BE2C (cell line): ENCODE data around the gene BBLN.

Experiments used
- DNase-seq: peaks from one replicate; pipeline ENCODE4 v3.0.0-alpha.2; 2020
- H3K27me3 ChIP-seq: fragments of 250-450 bp; sonication (Bioruptor Pico); 2 replicates; pipeline ENCODE4 v1.5.1; 2020; ENCODE audit warnings: mild to moderate bottlenecking
- H3K36me3 ChIP-seq: fragments of 250-450 bp; sonication (Bioruptor Pico); 2 replicates; pipeline ENCODE4 v1.5.1; 2020; ENCODE audit warnings: mild to moderate bottlenecking
- H3K4me1 ChIP-seq: fragments of 250-450 bp; sonication (Bioruptor Pico); 2 replicates; pipeline ENCODE4 v1.5.1; 2020
- H3K4me3 ChIP-seq: 2 replicates; pipeline ENCODE4 v1.5.1; 2011; ENCODE audit warnings: low read depth, low read length
- H3K9me3 ChIP-seq: fragments of 250-450 bp; sonication (Bioruptor Pico); 2 replicates; pipeline ENCODE4 v1.5.1; 2020
- TF ChIP-seq, protein P1 (sequence below): IDR thresholded peaks from 2 replicates; pipeline ENCODE4 v1.5.1; 2012; ENCODE audit warnings: mild to moderate bottlenecking, low read depth, low read length

The BBLN gene

DNA sequence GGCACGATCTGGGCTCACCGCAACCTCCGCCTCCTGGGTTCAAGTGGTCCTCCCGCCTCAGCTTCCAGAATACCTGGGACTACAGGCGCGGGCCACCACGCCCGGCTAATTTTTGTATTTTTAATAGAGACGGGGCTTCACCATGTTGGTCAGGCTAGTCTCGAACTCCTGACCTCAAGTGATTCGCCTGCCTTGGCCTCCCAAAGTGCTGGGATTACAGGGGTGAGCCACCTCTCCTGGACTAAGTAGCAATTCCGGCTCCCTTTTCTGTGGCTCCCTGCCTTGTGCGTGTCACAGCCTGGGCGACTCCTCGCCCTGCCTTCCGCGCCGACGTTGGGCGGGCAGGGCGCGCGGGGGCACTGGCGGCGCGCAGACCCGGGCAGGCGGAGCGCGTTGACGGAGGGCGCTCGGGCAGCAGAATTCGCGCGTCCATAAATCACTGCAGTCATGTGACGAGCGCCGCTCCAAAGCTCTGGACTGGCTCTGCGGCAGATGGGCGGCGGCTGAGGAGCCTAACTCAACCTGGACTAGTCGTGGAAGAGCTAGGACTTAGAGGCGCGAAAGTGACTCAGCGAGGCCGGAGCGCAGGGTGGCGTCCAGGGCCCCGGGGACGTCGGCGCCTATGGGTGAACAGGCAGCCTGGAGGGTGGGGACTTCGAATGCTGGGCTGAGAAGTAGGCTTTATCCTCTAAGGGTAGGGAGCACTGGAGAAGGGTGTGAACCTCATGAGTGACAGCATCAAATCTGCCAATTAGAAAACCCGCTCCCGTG is 32.7 kb downstream of the BBLN start:
- peak; percentile 92 for DNase-seq
- TF ChIP-seq, protein P1, sequence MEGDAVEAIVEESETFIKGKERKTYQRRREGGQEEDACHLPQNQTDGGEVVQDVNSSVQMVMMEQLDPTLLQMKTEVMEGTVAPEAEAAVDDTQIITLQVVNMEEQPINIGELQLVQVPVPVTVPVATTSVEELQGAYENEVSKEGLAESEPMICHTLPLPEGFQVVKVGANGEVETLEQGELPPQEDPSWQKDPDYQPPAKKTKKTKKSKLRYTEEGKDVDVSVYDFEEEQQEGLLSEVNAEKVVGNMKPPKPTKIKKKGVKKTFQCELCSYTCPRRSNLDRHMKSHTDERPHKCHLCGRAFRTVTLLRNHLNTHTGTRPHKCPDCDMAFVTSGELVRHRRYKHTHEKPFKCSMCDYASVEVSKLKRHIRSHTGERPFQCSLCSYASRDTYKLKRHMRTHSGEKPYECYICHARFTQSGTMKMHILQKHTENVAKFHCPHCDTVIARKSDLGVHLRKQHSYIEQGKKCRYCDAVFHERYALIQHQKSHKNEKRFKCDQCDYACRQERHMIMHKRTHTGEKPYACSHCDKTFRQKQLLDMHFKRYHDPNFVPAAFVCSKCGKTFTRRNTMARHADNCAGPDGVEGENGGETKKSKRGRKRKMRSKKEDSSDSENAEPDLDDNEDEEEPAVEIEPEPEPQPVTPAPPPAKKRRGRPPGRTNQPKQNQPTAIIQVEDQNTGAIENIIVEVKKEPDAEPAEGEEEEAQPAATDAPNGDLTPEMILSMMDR, result peak; percentile 18
- Histone ChIP-seq H3K27me3 (no peaks in the 10 kb centered on the region), H3K9me3 (no peaks in the 10 kb centered on the region), H3K36me3 (peaks cover 17% of the 10 kb centered on the region), H3K4me3 (peak overlapping the region; percentile 26), H3K4me1 (no peaks in the 10 kb centered on the region)

DNA sequence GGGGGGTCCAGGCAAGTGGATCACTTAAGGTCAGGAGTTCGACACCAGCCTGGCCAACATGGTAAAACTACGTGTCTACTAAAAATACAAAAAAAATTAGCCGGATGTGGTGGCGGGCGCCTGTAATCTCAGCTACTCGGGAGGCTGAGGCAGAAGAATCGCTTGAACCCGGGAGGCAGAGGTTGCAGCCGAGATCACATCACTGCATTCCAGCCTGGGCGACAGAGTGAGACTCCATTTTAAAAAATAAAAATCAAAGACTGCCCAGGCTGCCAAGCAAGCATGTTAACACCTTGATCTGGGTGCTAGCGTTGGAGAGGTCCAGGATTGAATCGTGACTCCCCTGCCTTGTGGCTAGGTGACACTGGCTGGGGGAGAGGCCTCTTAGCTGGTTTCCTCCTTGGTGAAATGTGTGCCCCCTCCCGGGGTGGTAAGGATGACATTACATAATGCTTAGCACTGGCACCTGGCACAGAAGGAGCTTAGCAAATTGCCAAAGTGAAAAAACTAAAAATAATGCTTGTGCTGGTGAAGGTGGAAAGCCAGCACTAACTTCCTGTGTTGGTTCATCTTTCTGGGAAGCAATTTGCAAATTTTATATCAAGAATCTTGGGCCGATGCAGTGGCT is 33.5 kb downstream of the BBLN start:
- H3K36me3 ChIP-seq, result peaks cover 14% of the 10 kb centered on the region
- no peaks in the 10 kb centered on the region for H3K9me3 ChIP-seq
- H3K4me1 ChIP-seq, result no peaks in the 10 kb centered on the region
- DNase-seq, result no peak
- TF ChIP-seq, protein P1, result no peak
- H3K4me3 ChIP-seq, result no peak overlapping the region
- no peaks in the 10 kb centered on the region for H3K27me3 ChIP-seq

DNA sequence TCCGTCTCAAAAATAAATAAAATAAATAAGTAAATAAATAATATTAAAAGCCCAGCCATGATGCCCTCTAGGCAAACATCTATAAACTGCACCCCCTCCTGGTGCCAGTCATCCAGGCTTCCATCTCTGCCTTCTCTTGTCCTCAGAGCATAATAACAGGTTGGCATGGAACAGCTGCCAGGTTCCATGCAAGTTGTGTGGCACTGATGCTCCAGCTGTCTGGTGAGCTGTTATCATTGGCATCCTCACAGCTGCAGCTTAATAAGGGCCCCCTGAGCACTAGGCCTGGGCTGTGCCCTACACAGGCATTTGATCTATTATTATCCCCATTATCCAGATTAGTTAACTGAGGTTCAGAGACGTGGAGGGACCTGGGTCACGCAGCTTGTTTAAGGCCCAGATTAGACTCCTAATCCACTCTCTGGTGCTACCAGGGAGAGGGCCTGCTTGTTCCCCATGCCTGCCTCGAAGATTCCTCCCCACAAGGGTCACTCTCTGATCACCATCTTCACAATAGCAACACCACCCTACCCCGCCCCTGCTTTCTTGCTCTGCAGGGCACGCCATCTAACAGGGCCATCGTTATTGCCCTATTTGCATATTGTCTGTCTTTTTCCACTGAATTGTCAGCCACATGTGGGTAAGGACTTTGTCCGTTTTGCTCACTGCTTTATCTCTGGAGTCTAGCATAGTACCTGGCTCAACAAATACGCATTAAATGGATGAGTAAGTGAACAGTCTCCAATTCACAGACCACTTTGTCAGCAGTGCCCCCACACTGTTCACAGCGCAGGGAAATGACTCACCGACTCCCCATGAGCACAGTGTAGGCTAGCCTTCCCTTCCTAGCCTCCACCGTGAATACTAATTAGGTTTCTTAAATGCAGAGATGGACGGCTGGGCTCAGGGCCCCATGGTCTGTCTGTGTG is 41.6 kb downstream of the BBLN start:
- no peaks in the 10 kb centered on the region for H3K36me3 ChIP-seq
- H3K27me3 ChIP-seq, result no peaks in the 10 kb centered on the region
- no peaks in the 10 kb centered on the region for H3K9me3 ChIP-seq
- H3K4me1 ChIP-seq, result no peaks in the 10 kb centered on the region
- no peak for DNase-seq
- H3K4me3 ChIP-seq, result no peak overlapping the region
- TF ChIP-seq, protein P1, result no peak

DNA sequence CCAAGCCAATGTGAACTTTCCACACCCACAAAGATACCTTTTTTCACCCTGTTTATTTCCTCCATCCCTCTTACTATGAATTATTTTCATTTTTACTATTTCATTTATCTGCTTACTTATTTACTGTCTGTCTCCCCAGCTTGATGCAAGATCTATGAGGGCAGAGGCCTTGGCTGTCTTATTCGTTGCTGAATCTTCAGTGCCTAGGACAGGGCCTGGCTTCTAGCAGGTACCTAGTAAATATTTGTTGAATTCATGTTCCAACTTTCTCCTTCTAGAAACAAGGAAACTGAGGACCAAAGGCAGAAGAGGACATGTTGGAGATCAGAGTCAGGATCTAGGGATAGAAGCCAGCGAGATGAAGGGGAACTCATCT is 42.6 kb downstream of the BBLN start:
- no peaks in the 10 kb centered on the region for H3K9me3 ChIP-seq
- no peaks in the 10 kb centered on the region for H3K4me1 ChIP-seq
- TF ChIP-seq, protein P1, result no peak
- no peaks in the 10 kb centered on the region for H3K36me3 ChIP-seq
- no peak for DNase-seq
- H3K4me3 ChIP-seq, result peak overlapping the region; percentile 44
- no peaks in the 10 kb centered on the region for H3K27me3 ChIP-seq

DNA sequence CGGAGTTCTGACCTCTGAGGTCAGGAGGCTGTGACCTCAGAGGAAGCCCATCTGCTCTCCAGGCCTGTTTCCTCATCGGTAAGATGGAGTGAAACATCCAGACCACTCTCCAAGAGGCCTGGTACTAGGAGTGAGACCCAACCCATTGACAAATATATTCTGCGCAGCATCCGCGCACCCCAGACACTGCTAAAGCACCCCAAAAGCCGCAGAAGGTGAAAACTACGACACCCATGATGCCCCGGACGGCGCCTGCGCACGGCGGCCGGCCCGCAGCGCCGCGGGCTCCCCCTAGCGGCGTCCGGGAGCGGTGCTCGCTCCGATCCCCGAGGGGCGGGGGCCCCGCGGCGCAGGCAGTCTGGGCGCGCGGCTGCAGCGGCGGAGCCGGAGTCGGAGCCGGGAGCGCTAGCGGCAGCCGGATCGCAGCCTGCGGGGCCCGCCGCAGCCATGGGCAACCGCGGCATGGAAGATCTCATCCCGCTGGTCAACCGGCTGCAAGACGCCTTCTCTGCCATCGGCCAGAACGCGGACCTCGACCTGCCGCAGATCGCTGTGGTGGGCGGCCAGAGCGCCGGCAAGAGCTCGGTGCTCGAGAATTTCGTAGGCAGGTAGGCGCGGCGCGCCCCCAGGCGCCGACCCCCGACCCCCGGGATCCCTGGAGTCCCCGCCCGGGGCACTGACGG is 43.1 kb downstream of the BBLN start, which contains the start of gene DNM1:
TSS of gene DNM1 (plus strand) at position 356 of the 683 bp plus-strand sequence. CDS start at position 448, 92 bp downstream.
- TF ChIP-seq, protein P1, result peak; percentile 53
- no peaks in the 10 kb centered on the region for H3K9me3 ChIP-seq
- no peaks in the 10 kb centered on the region for H3K27me3 ChIP-seq
- H3K36me3 ChIP-seq, result no peaks in the 10 kb centered on the region; the same call in 1 of the 2 replicates
- DNase-seq, result peak; percentile 83
- H3K4me3 ChIP-seq, result peak within 1 kb of the TSS; percentile 82
- no peaks in the 10 kb centered on the region for H3K4me1 ChIP-seq
